HG02870 (cell line): ENCODE measurements around the gene ERCC8.
"Not testable (repeated sequence)": the region's sequence is repeated elsewhere in the genome, so short reads cannot be mapped to it uniquely, and the experiment has no call there.

Experiments used
- ATAC-seq: cut with Tn5 transposase; IDR thresholded peaks from one replicate; pipeline ENCODE4 v1.9.1; 2021; ENCODE audit warnings: mild to moderate bottlenecking, moderate library complexity; ENCODE audit not compliant: unreplicated experiment

ERCC8 gene, protein sequence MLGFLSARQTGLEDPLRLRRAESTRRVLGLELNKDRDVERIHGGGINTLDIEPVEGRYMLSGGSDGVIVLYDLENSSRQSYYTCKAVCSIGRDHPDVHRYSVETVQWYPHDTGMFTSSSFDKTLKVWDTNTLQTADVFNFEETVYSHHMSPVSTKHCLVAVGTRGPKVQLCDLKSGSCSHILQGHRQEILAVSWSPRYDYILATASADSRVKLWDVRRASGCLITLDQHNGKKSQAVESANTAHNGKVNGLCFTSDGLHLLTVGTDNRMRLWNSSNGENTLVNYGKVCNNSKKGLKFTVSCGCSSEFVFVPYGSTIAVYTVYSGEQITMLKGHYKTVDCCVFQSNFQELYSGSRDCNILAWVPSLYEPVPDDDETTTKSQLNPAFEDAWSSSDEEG

DNA sequence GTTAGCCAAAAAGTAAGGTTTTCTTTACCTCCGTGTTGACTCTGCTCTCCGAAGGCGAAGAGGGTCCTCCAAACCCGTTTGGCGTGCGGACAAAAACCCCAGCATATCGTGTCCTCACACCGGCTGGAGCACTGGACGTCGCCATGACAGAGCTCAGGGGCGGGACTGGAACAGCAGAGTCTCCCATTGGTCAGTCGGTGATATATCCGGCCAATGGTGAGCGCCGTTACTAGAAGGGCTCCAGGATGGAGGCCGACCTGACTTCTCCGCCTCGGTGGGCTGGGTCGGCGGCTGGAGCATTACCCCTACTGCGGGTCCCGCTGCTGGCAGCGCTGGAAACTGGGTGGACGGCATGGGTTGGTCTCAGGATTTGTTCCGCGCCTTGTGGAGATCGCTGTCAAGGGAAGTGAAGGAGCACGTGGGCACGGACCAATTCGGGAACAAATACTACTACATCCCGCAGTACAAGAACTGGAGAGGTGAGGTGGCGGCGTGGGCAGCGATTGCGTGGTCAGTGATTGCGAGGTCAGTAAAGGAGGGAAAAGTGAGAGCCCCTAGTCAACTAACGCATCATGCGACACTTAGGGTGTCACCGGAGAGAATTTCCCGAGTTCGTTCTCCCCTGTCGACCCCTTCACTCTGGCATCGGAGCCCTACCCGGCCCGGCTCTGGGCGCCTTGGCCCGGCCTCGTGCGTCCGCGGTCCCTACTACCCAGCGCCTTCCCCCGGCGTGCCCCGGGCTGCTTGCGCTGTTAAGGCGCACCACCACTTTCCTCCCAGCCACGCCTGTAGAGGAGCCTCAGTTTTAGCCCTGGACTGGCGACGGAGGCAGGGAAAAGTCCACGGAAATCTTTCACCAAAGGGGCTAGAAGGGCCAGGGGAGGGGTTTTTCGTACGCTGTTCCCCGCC is at the start of gene ERCC8, which contains the start of gene NDUFAF2:
Gene ERCC8 (minus strand): TSS at position 167 of the 909 bp plus-strand sequence. CDS start 62 bp downstream, at position 105.
Gene NDUFAF2 (plus strand): TSS at position 302 of the 909 bp plus-strand sequence. CDS start 51 bp downstream, at position 353.
- peak; percentile 99 for ATAC-seq

- no peak for ATAC-seq
Measured at GRCh38 chr5:60993875-60994571, 49.2 kb upstream of the ERCC8 start.

DNA sequence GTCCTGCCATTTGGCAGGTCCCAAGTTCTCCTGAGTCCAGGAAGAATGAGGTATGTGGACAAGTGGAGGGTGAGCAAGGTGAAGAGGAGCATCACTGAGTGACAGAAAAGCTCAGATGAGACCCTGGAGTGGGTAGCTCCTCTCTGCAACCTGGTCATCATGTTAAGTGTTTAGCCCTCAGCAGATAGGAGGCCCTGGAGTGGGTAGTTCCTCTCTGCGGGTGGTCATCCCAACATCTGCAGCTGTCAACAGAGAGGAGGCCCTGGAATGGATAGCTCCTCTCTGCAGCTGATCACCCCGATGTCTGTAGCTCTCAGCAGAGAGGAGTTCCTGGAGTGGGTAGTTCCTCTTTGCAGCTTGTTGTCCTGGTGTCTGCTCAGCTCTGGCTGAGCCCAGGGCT is 48.6 kb upstream of the ERCC8 start:
- no peak for ATAC-seq

DNA sequence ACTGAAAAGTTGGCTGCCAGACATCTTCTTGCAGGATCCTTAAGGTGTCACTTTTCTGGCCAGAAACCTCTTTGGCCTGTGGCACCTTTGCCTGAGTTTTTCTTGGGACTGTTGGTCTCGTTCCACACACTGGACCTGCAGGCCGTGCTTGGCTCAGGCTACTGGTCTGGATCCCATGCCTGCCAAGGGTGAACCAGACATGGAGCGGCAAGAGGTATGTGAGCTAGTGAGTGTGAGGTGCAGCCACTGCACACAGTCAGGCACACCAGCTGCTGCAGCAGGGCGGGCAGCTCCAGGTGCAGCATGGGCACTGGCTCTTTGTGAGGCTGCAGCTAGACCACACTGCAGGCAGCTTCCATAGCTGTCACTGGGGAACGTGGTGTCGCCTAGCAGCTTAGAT is 48.0 kb upstream of the ERCC8 start:
- ATAC-seq, result no peak

GRCh38 chr5:60989790-60990189 is 44.9 kb upstream of the ERCC8 start:
- ATAC-seq, result no peak

- not testable (repeated sequence) for ATAC-seq
Measured at GRCh38 chr5:60982127-60982526, 37.3 kb upstream of the ERCC8 start.

DNA sequence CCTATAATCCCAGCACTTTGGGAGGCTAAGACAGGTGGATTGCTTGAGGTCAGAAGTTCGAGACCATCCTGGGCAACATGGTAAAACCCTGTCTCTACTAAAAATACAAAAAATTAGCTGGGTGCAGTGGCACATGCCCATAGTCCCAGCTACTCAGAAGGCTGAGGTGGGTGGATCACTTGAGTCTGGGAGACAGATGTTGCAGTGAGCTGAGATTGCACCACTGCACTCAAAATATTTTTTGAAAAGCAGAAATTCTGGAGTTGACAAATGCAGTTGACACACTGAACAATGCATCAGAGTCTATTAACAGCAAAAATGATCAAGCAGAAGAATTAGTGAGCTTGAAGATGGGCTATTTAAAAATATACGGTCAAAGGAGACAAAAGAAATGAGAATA is 35.6 kb upstream of the ERCC8 start:
- ATAC-seq, result no peak

- no peak for ATAC-seq
Measured at GRCh38 chr5:60978968-60979367, 34.1 kb upstream of the ERCC8 start.

- ATAC-seq, result no peak
Measured at GRCh38 chr5:60977956-60978737, 33.3 kb upstream of the ERCC8 start.

DNA sequence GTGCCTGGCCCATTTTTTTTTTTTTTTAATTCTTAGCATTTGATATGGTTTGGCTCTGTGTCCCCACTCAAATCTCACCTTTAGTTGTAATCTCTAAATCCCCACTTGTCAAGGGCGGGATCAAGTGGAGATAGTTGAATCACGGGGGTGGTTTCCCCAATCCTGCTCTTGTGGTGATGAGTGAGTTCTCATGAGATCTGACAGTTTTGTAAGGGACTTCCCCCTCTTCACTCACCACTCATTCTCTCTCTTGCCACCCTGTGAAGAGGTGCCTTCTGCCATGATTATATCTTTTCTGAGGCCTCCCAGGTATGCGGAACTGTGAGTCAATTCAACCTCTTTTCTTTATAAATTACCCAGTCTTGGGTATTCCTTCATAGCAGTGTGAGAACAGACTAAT is 27.4 kb upstream of the ERCC8 start:
- ATAC-seq, result no peak

DNA sequence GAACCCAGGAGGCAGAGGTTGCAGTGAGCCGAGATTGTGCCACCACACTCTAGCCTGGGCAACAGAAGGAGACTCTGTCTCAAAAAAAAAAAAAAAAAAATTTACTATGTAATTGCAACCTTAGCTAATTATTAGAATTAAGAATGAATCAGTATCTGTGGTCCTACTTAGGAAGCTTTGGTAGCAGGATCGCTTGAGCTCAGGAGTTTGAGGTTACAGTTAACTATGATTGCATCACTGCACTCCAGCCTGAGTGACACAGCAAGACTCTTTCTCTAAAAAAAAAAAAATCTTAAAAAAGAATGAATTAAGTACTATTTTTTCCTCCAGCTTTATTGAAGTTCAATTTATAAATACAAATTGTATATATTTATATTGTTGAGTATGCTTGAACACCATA is 16.8 kb upstream of the ERCC8 start:
- no peak for ATAC-seq

DNA sequence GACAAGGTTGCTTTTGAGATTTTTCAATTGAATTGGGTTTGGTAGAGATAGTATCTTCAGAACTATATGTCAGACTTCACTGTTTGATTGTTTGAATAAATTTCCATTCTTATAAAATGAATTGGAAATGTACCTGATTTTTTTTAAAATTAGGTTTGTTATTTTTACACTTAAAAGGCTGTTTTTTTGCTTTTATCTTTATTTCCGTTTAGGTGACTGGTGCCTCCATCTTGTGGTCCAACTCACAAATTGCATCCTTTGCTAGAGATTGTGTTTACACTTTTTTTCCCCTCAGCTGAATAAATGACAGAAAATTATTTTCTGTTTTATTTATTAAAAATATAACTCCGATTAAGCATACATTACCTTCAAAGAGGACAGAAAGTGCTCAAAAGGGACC is 15.7 kb upstream of the ERCC8 start:
- ATAC-seq, result no peak

- ATAC-seq, result no peak
Measured at GRCh38 chr5:60959156-60959555, 14.3 kb upstream of the ERCC8 start.

GRCh38 chr5:60958712-60959111 is 13.8 kb upstream of the ERCC8 start:
- ATAC-seq, result no peak

- no peak for ATAC-seq
Measured at GRCh38 chr5:60958088-60958487, 13.2 kb upstream of the ERCC8 start.

DNA sequence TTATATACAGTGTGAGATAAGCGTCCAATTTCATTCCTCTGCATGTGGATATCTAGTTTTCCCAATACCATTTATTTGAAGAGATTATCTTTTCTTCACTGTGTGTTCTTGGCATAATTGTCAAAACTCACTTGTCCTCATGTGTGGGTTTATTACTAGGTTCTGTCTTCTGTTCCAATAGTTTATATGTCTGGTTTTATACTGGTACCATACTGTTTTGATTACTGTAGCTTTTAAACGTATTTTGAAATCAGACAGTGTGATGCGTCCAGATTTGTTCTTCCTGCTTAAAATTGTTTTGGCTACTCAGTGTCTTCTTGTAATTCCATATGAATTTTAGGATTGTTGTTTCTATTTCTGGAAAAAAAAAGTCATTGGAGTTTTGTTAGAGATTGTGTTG is 10.4 kb upstream of the ERCC8 start:
- no peak for ATAC-seq

- ATAC-seq, result no peak
Measured at GRCh38 chr5:60948738-60949137, 3.9 kb upstream of the ERCC8 start.

DNA sequence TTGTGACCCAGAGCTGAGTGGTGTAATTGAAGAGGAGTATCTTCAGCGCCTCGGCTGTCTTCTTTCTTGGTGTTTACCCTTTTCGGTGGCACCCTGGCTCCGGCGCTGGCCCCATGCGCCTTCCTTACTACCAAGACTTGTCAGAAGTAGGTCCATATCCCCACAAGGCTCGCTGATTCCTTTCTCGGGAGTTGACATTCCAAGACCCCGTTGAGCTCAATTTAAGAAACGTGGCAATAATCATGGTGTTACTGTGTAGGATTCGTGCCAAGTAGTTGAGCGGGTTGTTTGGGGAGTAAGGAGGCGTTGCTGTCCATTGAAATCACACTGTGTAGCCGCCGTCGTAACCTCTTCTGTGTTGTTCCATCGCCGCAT is 930 bp upstream of the ERCC8 start:
- ATAC-seq, result peak; percentile 20

DNA sequence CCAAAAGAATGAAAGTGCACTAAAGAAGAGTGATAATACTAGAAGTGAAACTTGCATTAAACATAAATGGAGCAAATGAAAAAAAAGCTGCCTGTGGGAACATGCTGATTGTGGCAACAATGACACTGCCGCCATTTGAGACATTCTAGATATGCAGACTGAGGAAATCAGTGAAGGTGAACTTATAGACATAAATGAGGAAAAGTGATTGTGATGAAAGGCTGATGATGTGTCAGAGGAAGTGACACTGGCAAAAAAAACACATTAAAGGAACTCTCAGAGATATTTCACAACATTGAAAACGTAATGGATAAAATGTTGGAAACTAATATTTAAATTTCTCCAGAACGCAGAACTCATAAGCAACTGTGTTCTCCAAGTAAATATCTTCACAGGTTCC is 1.2 kb downstream of the ERCC8 start:
- no peak for ATAC-seq

- no peak for ATAC-seq
Measured at GRCh38 chr5:60929024-60929423, 15.8 kb downstream of the ERCC8 start.
